ENCODE data around the gene GCC2.
"Not testable (repeated sequence)": the region's sequence is repeated elsewhere in the genome, so short reads cannot be mapped to it uniquely, and the experiment has no call there.

GCC2 gene

GRCh38 chr2:108448678-108449409 is at the start of gene GCC2:
Gene GCC2 (plus strand): TSS chr2:108449206. CDS start chr2:108449275, 69 bp downstream.
- peak; percentile 90 for DNase-seq

GRCh38 chr2:108399479-108399878 is 49.5 kb upstream of the GCC2 start:
- no peak for DNase-seq

- no peak for DNase-seq
These were observed 47.2 kb upstream of the GCC2 start for GRCh38 chr2:108401800-108402199.

- no peak for DNase-seq
These were observed 45.5 kb upstream of the GCC2 start for GRCh38 chr2:108403494-108403893.

GRCh38 chr2:108404784-108405397 is 44.1 kb upstream of the GCC2 start:
- DNase-seq, result no peak

- no peak for DNase-seq
These were observed 40.9 kb upstream of the GCC2 start for GRCh38 chr2:108407864-108408729.

GRCh38 chr2:108409768-108410167 is 39.2 kb upstream of the GCC2 start:
- no peak for DNase-seq

GRCh38 chr2:108412995-108413710 is 35.9 kb upstream of the GCC2 start:
- no peak for DNase-seq

GRCh38 chr2:108413711-108414095 is 35.3 kb upstream of the GCC2 start:
- no peak for DNase-seq

- DNase-seq, result no peak
These were observed 34.6 kb upstream of the GCC2 start for GRCh38 chr2:108414256-108414876.

- DNase-seq, result no peak
These were observed 34.1 kb upstream of the GCC2 start for GRCh38 chr2:108414945-108415344.

- DNase-seq, result no peak
These were observed 31.8 kb upstream of the GCC2 start for GRCh38 chr2:108417254-108417653.

GRCh38 chr2:108418416-108418815 is 30.6 kb upstream of the GCC2 start:
- DNase-seq, result no peak

- DNase-seq, result no peak
These were observed 25.9 kb upstream of the GCC2 start for GRCh38 chr2:108423067-108423466.

- no peak for DNase-seq
These were observed 25.3 kb upstream of the GCC2 start for GRCh38 chr2:108423502-108424251.

GRCh38 chr2:108428286-108429009 is 20.6 kb upstream of the GCC2 start:
- DNase-seq, result no peak

GRCh38 chr2:108435578-108435977 is 13.4 kb upstream of the GCC2 start:
- not testable (repeated sequence) for DNase-seq

GRCh38 chr2:108436976-108437375 is 12.0 kb upstream of the GCC2 start:
- DNase-seq, result no peak

- no peak for DNase-seq
These were observed 7.3 kb upstream of the GCC2 start for GRCh38 chr2:108441712-108442111.

- DNase-seq, result no peak
These were observed 3.8 kb upstream of the GCC2 start for GRCh38 chr2:108444941-108445840.

All from NCI-H2029 (cell line).